ELF-1 (cell line): ENCODE results near the gene PCDH9.

Source experiments
- DNase-seq: peaks from one replicate; pipeline ENCODE4 v3.0.0-alpha.2; 2016; ENCODE audit warnings: low read depth, low spot score

The PCDH9 gene

DNA sequence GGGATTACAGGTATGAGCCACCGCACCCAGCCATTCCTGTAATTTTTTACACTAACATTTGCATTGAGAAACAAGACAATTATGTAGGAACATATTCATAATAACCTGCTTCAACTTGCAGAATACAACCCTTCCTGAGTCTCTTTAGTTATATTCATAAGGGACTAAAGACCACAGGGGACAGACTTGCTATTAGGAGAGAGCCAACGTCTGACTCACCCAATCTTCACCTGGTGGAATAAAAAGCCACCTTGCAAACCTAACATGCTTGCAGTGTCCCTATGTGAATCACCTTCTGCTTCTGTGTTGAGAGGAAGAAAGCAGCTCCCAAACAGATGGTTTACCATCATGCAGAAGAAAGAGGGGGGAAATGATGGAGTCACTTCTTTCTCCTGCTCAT, 456.1 kb downstream of the PCDH9 start:
- DNase-seq: no peak

DNA sequence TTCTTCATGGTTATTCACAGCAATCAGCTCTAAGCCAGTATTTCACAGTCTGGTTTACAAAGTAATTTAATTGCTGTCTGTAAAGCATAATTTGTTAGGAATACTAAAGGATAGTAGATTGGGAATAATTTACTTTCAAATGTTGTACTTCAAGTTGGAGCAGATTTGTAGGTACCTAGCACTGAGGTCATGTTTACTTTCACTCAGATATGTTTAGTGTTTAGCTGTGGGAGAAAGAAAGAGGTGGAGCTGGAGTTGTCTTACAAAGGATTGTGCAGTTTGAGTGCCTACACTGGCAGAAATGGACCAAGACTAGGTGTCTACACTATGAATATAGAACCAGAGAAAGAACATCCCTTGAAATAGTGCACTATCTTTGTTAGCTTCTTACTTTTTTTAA, 464.6 kb downstream of the PCDH9 start:
- no peak for DNase-seq

DNA sequence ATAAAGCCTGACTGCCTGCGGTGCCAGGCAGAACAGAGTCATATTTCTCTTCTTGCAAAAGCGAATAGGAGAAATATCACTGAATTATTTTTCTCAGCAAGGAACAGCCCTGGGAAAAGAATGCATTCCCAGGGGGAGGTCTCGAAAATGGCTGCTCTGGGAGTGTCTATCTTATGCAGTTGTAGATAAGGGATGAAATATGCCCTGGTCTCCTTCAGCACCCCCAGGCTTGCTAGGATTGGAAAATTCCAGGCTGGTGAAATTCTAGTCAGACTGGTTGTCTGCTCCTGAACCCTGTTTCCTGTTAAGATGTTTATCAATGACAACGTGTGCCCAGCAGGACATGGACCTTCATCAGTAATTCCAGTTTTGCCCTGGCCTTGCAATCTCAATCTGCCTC, 469.5 kb downstream of the PCDH9 start:
- peak; percentile 13 for DNase-seq

DNA sequence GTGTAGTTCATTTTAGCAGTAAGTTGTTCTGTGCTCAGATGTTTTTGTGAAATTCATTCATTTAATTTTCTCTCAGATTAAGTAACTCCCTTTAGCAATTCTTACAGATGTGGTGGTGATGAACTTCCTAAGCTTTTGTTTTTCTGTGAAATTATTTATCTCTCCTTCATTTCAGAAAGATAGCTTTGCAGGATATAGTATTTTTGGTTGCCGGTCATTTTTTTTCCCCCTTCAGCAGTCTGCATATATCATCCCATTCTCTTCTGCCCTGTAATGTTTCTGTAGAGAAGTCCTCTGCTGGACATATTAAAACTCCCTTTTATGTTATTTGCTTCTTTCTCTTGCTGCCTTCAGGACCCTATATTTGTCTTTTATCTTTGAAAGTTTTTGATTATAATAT, 470.2 kb downstream of the PCDH9 start:
- DNase-seq: no peak

- DNase-seq: no peak
These were observed 478.4 kb downstream of the PCDH9 start for GRCh38 chr13:66751691-66752090.

- no peak for DNase-seq
These were observed 481.4 kb downstream of the PCDH9 start for GRCh38 chr13:66748712-66749111.

- no peak for DNase-seq
These were observed 484.8 kb downstream of the PCDH9 start for GRCh38 chr13:66745307-66745706.

DNA sequence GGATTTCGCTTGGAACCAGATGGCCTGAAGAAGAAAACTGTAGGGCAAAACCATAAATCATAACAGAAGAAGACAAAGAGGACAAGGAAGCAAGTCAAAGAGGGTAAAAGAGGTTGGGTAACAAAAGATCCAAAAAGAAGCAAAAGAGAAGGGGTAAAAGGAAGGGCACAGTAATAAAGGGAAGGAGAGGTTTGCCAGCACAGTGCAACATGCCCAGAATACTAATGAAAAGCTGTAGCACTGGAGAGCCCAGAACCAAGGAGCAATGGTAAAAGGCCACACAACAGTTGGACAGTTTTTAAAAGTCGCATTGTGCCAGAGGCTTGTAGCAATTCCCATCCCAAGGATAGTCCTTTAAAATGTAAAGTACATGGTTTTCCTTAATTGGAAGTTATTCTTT, 506.6 kb downstream of the PCDH9 start:
- no peak for DNase-seq

DNA sequence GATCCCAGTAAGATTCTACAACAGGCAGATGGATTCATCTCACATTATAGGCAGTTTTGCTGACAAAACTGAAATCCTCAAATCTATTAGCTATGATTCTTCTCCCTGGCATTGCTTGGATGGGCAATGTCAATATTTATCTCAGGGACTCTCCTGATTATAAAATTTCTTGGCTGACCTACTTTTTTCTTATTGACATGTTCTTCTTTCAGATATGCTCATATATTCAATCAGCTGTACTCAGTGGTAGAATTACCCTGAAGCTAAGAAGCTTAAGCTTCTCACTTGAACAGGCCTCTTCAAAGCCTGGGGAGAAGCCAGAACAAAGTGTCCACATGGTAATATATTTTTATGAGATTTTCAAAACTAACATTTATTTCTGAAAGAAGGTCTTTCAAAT, 513.6 kb downstream of the PCDH9 start:
- no peak for DNase-seq

DNA sequence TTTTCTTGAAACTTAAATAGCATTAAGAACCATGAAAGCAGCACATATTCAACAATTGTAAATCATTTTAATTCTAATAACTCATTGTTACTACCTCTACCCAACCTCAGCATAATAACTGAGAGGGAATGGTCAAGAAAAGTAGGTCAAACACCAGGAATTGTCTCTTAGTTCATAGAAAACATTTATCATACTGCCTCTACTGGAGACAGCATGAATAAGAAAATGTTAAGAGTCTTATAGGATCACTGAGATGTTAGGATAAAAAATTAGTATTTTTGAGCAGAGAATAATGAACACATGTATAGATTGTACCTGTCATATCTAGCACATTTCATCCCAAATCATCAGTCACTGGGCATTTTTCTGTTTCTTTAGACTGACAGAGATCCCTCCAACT, 515.3 kb downstream of the PCDH9 start:
- no peak for DNase-seq

- no peak for DNase-seq
These were observed 526.0 kb downstream of the PCDH9 start for GRCh38 chr13:66704110-66704509.

- no peak for DNase-seq
These were observed 526.5 kb downstream of the PCDH9 start for GRCh38 chr13:66703597-66703996.

DNA sequence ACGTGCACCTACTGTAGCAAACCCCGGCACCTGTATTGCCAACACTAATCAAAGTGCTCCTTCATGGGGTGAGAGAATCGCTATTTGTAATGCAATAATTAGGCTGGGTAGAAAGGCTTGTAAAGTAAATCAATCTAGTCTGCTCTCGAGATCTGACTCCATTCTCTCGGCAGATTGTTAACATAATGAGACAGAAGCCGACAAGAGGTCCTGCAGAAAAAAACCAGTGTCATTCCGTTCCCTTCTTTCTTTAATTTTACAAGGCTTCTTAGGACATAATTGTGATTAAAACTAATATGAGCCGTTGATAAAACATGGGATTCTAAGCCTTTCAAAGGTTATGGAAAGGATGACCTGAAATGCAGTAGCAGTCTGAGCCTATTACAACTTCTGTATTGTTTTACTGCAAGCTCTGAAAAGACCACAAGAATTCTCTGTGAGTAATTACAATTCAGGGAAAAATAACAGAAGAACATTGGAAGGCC, 530.0 kb downstream of the PCDH9 start:
- DNase-seq: no peak

DNA sequence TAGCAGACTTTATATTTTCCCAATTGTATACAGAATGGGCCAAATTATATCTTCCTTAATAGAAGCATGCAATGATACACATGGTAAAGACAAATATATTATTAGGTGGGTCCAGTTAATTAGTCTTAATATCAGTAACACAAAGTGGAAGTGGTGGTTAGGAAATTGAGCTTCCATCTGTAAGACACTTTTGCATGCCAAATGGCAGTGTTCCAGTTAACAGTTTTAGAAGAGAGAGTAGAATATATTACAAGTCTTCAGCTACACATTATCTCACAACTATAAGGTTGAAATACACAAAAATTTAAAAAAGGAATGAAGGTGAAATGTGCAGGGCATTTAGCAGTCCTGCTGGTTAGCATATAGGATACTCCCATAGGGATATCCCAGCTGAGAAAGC, 536.5 kb downstream of the PCDH9 start:
- no peak for DNase-seq

DNA sequence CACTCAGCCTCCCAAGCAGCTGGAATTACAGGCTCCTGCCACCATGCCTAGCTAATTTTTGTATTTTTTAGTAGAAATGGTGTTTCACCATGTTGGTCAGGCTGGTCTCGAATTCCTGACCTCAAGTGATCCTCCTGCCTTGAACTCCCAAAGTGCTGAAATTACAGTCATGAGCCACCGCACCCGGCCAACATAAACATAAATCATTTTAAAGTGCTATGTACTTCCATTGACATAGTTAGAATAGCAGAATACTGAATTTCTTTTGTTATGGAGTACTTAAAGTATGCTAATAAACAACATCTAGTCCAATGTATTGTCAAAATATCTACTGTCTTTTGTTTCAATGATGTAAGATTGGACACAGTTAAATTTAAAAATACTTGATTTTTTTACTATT, 539.0 kb downstream of the PCDH9 start:
- DNase-seq: no peak

DNA sequence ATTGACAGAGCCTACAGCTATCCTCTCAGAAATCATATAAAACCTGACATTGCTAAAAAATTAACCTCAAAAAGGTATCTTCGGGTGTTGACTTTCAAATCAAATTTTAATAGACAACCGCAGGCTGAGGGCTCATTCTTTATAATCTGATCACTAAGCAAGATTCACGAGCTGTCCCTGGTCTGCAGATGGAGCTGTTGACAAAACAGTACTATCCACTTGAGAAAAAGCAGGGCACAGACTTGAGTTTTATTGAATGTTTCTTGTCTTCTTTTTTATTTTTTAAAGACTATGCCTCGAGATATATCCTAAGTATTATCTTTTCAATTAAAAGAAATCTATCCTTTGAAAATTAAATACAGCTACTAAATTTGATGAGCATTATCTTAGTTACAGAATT, 540.5 kb downstream of the PCDH9 start:
- DNase-seq: no peak

- DNase-seq: no peak
These were observed 541.0 kb downstream of the PCDH9 start for GRCh38 chr13:66689037-66689619.

DNA sequence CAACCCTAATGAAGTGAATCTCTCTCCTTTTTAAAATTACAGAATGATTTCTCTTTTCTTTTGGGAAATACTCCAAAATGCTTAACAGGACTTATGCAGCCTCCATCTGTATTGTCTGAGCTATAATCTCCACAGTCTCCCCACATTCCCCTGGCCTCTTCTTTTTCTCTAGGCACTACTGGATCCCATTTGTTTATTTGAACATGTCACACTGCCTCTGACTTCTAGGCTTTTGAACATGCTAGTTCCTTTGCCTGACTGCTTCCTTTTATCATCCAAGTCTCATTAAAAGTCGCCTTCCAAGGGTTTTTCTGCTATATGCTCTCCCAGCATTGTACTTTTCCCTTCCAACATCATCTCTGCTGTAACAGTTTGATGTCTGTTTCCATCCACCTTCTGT, 548.7 kb downstream of the PCDH9 start:
- no peak for DNase-seq

- DNase-seq: no peak
These were observed 550.1 kb downstream of the PCDH9 start for GRCh38 chr13:66680031-66680430.

- no peak for DNase-seq
These were observed 554.5 kb downstream of the PCDH9 start for GRCh38 chr13:66675620-66676019.

DNA sequence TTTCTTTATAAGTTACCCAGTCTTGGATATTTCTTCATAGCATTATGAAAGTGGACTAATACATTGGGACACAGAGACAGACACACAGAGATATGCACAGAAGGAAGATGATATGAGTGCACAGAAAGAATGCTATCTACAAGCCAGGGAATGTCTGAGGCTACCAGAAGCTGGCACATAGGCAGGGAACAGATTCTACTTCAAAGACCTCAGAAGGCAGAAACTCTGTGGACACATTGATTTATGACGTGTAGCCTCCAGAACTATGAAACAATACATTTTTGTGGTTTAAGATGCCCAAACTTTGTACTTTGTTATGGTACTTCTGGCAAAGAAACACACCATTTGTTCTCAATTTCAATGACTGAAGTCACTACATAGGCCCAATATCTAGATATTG, 556.7 kb downstream of the PCDH9 start:
- DNase-seq: no peak

- DNase-seq: peak; percentile 53
These were observed 564.1 kb downstream of the PCDH9 start for GRCh38 chr13:66665991-66666390.

GRCh38 chr13:66663711-66664110, 566.4 kb downstream of the PCDH9 start:
- DNase-seq: no peak

DNA sequence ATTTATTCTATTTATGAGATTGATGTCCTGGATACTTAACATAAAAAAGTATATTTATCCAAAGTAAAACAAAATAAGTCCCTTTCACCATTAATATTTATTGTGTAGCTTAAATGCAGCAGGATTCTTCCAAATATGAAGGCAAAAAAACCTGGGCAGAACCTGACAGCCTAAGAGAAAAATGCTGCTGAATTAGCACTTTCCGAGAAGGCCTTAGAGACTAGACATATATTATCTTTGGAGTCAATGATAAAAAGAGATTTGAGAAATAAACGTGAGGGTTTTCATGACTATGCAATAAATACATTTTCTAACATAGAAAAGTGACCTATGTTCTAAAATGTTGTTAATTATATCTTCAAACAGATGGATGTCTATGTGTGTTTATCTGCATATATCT, 566.9 kb downstream of the PCDH9 start:
- DNase-seq: no peak
